Body of pancreas (tissue), 4 donors: ENCODE results near the gene IL4I1. TPM values are rescaled to one million over a fixed set of nuclear protein-coding genes. Genes with fewer than 3 reads are reported as not detected.
"Not testable (repeated sequence)": the region's sequence is repeated elsewhere in the genome, so short reads cannot be mapped to it uniquely, and the experiment has no call there.

Experiments used
- ATAC-seq: fragments of 150-250 bp; one replicate; pipeline ENCODE4 v1.9.1; 2016
- DNase-seq, 4 donors: peaks; one replicate each; pipeline ENCODE4 v3.0.0-alpha.2; 2019
- H3K27ac ChIP-seq, 4 donors: fragments of 200-600 bp; sonication (generic); 1 replicate in 3 of 4; 2 replicates in 1 of 4; pipeline versions ENCODE4 v1.5.1 to v1.6.1; 2016 to 2019; ENCODE audit warnings: mild to moderate bottlenecking in 1 of 4, mixed read lengths in 1 of 4, moderate library complexity in 1 of 4
- H3K27me3 ChIP-seq, 2 donors: fragments of 200-600 bp; sonication (generic); one replicate each; pipeline ENCODE4 v1.6.0; 2016; ENCODE audit warnings: mild to moderate bottlenecking in 1 of 2
- H3K36me3 ChIP-seq, 2 donors: fragments of 200-600 bp; sonication (generic); replicated peaks in 1 of 2; 2 replicates each; pipeline ENCODE4 v1.5.1; 2016; ENCODE audit warnings: low read depth in 2 of 2; ENCODE audit not compliant: insufficient read depth in 1 of 2
- H3K4me1 ChIP-seq: fragments of 200-600 bp; sonication (generic); one replicate; pipeline ENCODE4 v1.6.0; 2016
- H3K4me3 ChIP-seq, 2 donors: fragments of 200-600 bp; sonication (generic); 1 replicate in 1 of 2; 2 replicates in 1 of 2; pipeline ENCODE4 v1.5.1; 2016 to 2019
- H3K9me3 ChIP-seq, 3 donors: fragments of 200-600 bp; sonication (generic); 1 replicate in 2 of 3; 2 replicates in 1 of 3; pipeline ENCODE4 v1.5.1; 2016
- CTCF ChIP-seq, 7 experiments: fragments of 450-650 bp in 4 of 7; fragments of 200-600 bp in 3 of 7; sonication (generic) in 3 of 7; IDR thresholded peaks; one replicate each; pipeline ENCODE4 v1.5.1; 2016 to 2019; ENCODE audit warnings: antibody characterized with exemption in 7 of 7
- POLR2A ChIP-seq, 3 donors: fragments of 450-650 bp; IDR thresholded peaks; one replicate each; pipeline ENCODE4 v1.6.1; 2016; ENCODE audit warnings: antibody characterized with exemption in 3 of 3, mild to moderate bottlenecking in 2 of 3
- WGBS, 2 donors: methylation state at CpG; one replicate each; pipeline ENCODE4 v1.1.5; 2017; 5-methylcytosine and 5-hydroxymethylcytosine counted together
- intact Hi-C: fragments of 100-400 bp; cut with DNase I; formaldehyde crosslinking; loops from one replicate; pipeline ENCODE4 v1.15.1; 2023
- total RNA-seq, 2 donors: library from RNA; depleted of rRNA; stranded (reverse); fragments of >200 nt; gene quantifications; one replicate each; pipeline ENCODE4 v1.1.0, GENCODE V29; 2016

Gene IL4I1
- total RNA-seq = under 1 TPM in 1 of 2 donors, not detected in 1; 0.52 TPM

- Histone ChIP-seq H3K27ac (peak within 1 kb of the TSS in 2 of 4 donors; percentile 3 to 12), H3K4me1 (no peaks in the 10 kb centered on the region), H3K27me3 (no peaks in the 10 kb centered on the region), H3K36me3 (no peaks in the 10 kb centered on the region), H3K4me3 (no peak within 1 kb of the TSS), H3K9me3 (no peaks in the 10 kb centered on the region)
- 25 to 43% methylated on average over 17 to 19 of the region's 20 CpGs for WGBS, 2 donors
- TF ChIP-seq CTCF (IDR thresholded peaks at IDR 0.05) (no peak), POLR2A (IDR thresholded peaks at IDR 0.05) (no peak)
- DNase-seq (peak in 1 of 4 donors; percentile 51), ATAC-seq (no peak)
- intact Hi-C loops = no loop called here
Measured at GRCh38 chr19:49896863-49897621, at the start of gene IL4I1. Gene IL4I1 (minus strand): TSS chr19:49896887. CDS start chr19:49896160, 727 bp downstream.

GRCh38 chr19:49946415-49946814 is 49.7 kb upstream of the IL4I1 start:
- DNase-seq (no peak), ATAC-seq (peak; percentile 26)
- no peaks in the 10 kb centered on the region for H3K9me3 ChIP-seq
- H3K4me3 ChIP-seq = no peak overlapping the region
- H3K27me3 ChIP-seq = no peaks in the 10 kb centered on the region
- TF ChIP-seq CTCF (IDR thresholded peaks at IDR 0.05) (no peak), POLR2A (IDR thresholded peaks at IDR 0.05) (no peak)
- intact Hi-C loops = no loop called here
- H3K4me1 ChIP-seq = peaks cover 37% of the 10 kb centered on the region
- no peak overlapping the region for H3K27ac ChIP-seq
- WGBS, 2 donors = 53 to 73% methylated on average over 8 of the region's 8 CpGs
- no peaks in the 10 kb centered on the region for H3K36me3 ChIP-seq

GRCh38 chr19:49944567-49944966 is 47.9 kb upstream of the IL4I1 start:
- H3K27ac ChIP-seq, H3K4me3 ChIP-seq, H3K36me3 ChIP-seq, DNase-seq, ATAC-seq, intact Hi-C loops, H3K9me3 ChIP-seq, H3K27me3 ChIP-seq: not testable (repeated sequence)
- WGBS, 2 donors = 73 to 87% methylated on average over 5 of the region's 5 CpGs
- peaks cover 36% of the 10 kb centered on the region for H3K4me1 ChIP-seq

GRCh38 chr19:49940482-49940791 is 43.8 kb upstream of the IL4I1 start:
- intact Hi-C loops = no loop called here
- H3K4me3 ChIP-seq = no peak overlapping the region
- no peaks in the 10 kb centered on the region for H3K9me3 ChIP-seq
- H3K36me3 ChIP-seq = no peaks in the 10 kb centered on the region
- no peaks in the 10 kb centered on the region for H3K27me3 ChIP-seq
- ATAC-seq (no peak), DNase-seq (no peak)
- WGBS, 2 donors = 91 to 96% methylated on average over 5 of the region's 5 CpGs
- peak overlapping the region in 1 of 4 donors; percentile 55 for H3K27ac ChIP-seq
- peaks cover 51% of the 10 kb centered on the region for H3K4me1 ChIP-seq
- no peak for TF ChIP-seq CTCF (IDR thresholded peaks at IDR 0.05)
- TF ChIP-seq POLR2A (IDR thresholded peaks at IDR 0.05) = no peak

- H3K27ac ChIP-seq = no peak overlapping the region
- peaks cover 47% of the 10 kb centered on the region for H3K4me1 ChIP-seq
- no peaks in the 10 kb centered on the region for H3K27me3 ChIP-seq
- H3K36me3 ChIP-seq = no peaks in the 10 kb centered on the region
- H3K9me3 ChIP-seq = no peaks in the 10 kb centered on the region
- TF ChIP-seq POLR2A (IDR thresholded peaks at IDR 0.05) (no peak), CTCF (IDR thresholded peaks at IDR 0.05) (no peak)
- ATAC-seq (no peak), DNase-seq (no peak)
- no peak overlapping the region for H3K4me3 ChIP-seq
- intact Hi-C loops = no loop called here
- WGBS, 2 donors = 57 to 61% methylated on average over 5 to 7 of the region's 7 CpGs
Measured at GRCh38 chr19:49939721-49940481, 43.2 kb upstream of the IL4I1 start.
